Kidney epithelial cell (primary cell): ENCODE measurements around the gene MYO5A. TPM values are rescaled to one million over a fixed set of nuclear protein-coding genes. Genes with fewer than 3 reads are reported as not detected.
"Not testable (repeated sequence)": the region's sequence is repeated elsewhere in the genome, so short reads cannot be mapped to it uniquely, and the experiment has no call there.

Experiments
- DNase-seq: peaks from one replicate; pipeline ENCODE4 v3.0.0-alpha.2; 2010; ENCODE audit warnings: low read depth
- H3K27me3 ChIP-seq: 2 replicates; pipeline ENCODE4 v1.6.0; 2011; ENCODE audit warnings: low read length; ENCODE audit not compliant: control insufficient read depth, insufficient read depth
- H3K36me3 ChIP-seq: 2 replicates; pipeline ENCODE4 v1.5.1; 2011; ENCODE audit warnings: low read length; ENCODE audit not compliant: control insufficient read depth, insufficient read depth
- H3K4me3 ChIP-seq: 2 replicates; pipeline ENCODE4 v1.5.1; 2011; ENCODE audit warnings: low read depth, mild to moderate bottlenecking, control low read depth, low read length
- CTCF ChIP-seq: IDR thresholded peaks from 2 replicates; pipeline ENCODE4 v1.5.1; 2011; ENCODE audit warnings: mild to moderate bottlenecking, moderate library complexity, low read length, control low read depth, inconsistent platforms; ENCODE audit not compliant: insufficient read depth, poor library complexity, severe bottlenecking
- total RNA-seq: library from RNA; depleted of rRNA; stranded (reverse); fragments of >200 nt; gene quantifications from 2 replicates; pipeline ENCODE4 v1.2.3, GENCODE V29; 2015

Gene MYO5A
- total RNA-seq, 1 donor from 2014 or later = 31.4 TPM

- no peak for TF ChIP-seq CTCF
- DNase-seq = no peak
- Histone ChIP-seq H3K36me3 (no peaks in the 10 kb centered on the region), H3K4me3 (no peak overlapping the region), H3K27me3 (no peaks in the 10 kb centered on the region)
Measured at GRCh38 chr15:52441841-52442240, 86.8 kb downstream of the MYO5A start.

GRCh38 chr15:52440946-52441345 is 87.7 kb downstream of the MYO5A start:
- Histone ChIP-seq H3K4me3 (no peak overlapping the region), H3K27me3 (no peaks in the 10 kb centered on the region), H3K36me3 (no peaks in the 10 kb centered on the region)
- TF ChIP-seq CTCF = no peak
- DNase-seq = no peak

GRCh38 chr15:52440414-52440813 is 88.3 kb downstream of the MYO5A start:
- no peak overlapping the region for H3K4me3 ChIP-seq
- DNase-seq = peak; percentile 56
- H3K27me3 ChIP-seq = no peaks in the 10 kb centered on the region
- H3K36me3 ChIP-seq = no peaks in the 10 kb centered on the region
- TF ChIP-seq CTCF = no peak

- TF ChIP-seq CTCF = no peak
- no peak for DNase-seq
- H3K36me3 ChIP-seq = no peaks in the 10 kb centered on the region
- H3K4me3 ChIP-seq = no peak overlapping the region
- no peaks in the 10 kb centered on the region for H3K27me3 ChIP-seq
Measured at GRCh38 chr15:52439470-52439869, 89.2 kb downstream of the MYO5A start.

GRCh38 chr15:52439042-52439441 is 89.6 kb downstream of the MYO5A start:
- H3K36me3 ChIP-seq, H3K4me3 ChIP-seq, H3K27me3 ChIP-seq, DNase-seq: not testable (repeated sequence)

- H3K4me3 ChIP-seq = no peak overlapping the region
- H3K27me3 ChIP-seq = no peaks in the 10 kb centered on the region
- no peaks in the 10 kb centered on the region for H3K36me3 ChIP-seq
- DNase-seq = no peak
- TF ChIP-seq CTCF = no peak
Measured at GRCh38 chr15:52438047-52438446, 90.6 kb downstream of the MYO5A start.

GRCh38 chr15:52437646-52438045 is 91.0 kb downstream of the MYO5A start:
- Histone ChIP-seq H3K36me3 (no peaks in the 10 kb centered on the region), H3K27me3 (no peaks in the 10 kb centered on the region), H3K4me3 (no peak overlapping the region)
- DNase-seq = no peak
- TF ChIP-seq CTCF = no peak
